GM18867 (cell line): ENCODE measurements around the gene FAM131B.
A peak's percentile ranks its signal among the peaks of the same experiment; 100 is the strongest.

Experiments used
- ATAC-seq: cut with Tn5 transposase; IDR thresholded peaks from one replicate; pipeline ENCODE4 v1.9.1; 2021; ENCODE audit warnings: mild to moderate bottlenecking, moderate library complexity; ENCODE audit not compliant: unreplicated experiment

The FAM131B gene

DNA sequence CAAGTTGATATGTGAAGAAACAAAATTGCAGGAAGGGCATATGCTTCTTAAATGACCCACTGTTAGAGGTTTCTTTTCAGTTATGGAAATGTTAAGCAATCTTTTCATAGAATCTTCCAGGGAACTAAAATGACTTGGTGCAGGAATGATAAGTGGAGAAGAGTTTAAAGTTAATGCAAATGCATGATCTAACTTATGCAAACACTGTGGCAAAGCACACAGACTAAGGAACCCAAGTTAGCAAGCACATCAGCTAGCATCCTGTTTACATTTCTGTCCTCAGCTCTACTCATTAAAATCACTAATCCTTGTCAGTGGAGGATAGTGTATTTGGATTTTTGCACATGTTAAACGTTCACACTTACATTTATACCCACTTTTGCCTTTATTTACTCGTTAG is 37.3 kb downstream of the FAM131B start:
- ATAC-seq = peak; percentile 77

- no peak for ATAC-seq
Observed at GRCh38 chr7:143323653-143324052, 38.9 kb downstream of the FAM131B start.

DNA sequence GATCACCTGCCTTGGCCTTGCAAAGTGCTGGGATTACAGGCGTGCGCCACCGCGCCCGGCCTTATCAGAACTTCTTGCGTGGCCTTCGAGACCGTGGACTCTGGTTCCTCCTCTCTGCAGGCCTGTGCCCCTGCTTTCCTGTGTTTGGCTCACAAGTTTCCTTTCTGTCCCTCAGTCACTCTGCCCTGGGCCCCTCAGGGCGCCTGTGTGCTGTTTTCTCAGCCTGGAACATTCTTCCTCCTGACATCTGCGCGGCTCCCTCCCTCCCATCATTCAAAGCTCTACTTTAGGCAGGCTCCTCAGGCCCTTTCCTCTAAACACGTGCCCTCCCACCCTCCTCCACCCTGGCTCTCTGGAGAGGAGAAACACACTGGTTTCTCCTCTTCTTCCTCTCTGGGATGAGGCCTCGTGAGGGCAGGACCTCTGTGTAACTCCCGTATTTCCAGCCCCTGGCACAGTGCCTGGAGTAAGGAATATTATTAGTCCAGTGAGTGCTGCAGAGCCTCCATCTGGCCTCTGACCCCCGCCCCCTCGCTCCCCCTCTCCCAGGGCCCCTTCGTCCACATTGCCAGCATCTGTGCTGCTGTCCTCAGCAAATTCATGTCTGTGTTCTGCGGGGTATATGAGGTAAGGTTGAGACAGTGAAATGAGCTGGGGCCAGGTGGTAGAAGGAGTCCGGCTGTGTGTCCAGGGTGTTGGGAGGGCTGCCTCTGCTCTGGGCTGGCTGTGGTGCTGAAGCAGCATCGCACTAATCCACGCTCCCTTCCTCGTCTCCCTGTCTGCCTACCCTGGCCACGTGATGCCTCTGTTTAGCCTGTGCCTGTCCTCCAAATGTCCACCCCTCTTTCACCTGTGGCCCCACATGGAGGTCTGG is 39.5 kb downstream of the FAM131B start:
- ATAC-seq = no peak

- ATAC-seq = no peak
Observed at GRCh38 chr7:143321734-143322133, 40.8 kb downstream of the FAM131B start.

- no peak for ATAC-seq
Observed at GRCh38 chr7:143321242-143321641, 41.3 kb downstream of the FAM131B start.

- no peak for ATAC-seq
Observed at GRCh38 chr7:143320620-143321019, 41.9 kb downstream of the FAM131B start.

DNA sequence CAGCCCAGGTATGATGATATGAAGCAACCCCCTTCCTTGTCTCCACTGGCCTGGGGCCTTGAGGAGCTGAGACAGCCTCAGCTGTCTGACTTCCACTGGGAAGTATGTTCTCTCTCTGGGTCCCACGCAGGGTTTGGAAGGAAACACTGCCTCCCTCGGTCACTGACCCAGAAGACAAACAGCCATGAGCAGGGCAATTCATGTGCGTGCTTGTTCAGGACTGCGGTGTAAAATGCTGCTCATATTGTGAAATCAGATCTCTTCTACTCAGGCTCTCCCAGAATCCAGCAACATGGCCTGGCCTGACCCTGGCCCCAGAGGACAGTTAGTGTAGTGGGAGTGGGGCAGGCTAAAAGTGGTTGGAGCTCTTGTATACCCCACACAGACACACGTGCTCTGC is 43.9 kb downstream of the FAM131B start:
- ATAC-seq = no peak

DNA sequence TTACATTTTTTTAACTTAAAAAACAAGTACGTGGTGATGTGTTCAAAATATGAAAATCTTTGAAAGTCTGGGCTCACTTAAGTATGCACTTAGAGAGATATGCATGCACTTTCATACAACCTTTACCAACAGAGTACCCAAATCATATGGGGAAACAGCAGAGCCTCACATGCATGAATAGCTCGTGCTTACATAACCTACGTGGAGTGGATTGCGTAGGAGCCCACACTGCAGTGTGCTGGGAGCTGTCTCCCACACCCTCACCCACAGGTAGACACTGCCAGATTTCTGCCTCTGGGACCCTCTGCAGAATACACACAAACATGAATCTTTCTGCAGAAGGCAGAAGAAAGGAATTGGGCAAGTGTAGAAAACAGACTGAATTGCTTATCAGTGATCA is 46.0 kb downstream of the FAM131B start:
- ATAC-seq = no peak

DNA sequence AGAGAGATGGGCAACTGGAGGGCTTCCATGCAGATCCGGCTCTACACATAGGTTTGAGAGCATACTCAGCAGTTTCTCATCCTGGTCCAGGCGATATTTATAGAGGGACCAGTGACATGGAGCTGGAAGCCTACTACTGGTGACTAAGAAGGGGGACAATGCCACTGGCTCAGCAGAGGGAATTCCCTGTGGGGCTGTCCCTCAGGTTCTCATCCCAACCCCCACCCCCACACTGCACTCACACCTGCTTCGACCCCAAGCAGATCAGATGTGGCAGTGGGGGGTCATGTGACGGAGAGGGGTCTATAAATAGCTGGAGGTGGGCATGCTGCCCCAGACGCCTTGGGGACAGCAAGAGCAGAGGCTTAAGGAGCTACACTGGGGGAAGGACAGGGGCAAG is 46.7 kb downstream of the FAM131B start, which contains the start of gene CLCN1:
CLCN1 (plus strand) TSS at position 336 of the 400 bp plus-strand sequence. CDS start 102 bp downstream, outside the sequence.
- ATAC-seq = no peak

DNA sequence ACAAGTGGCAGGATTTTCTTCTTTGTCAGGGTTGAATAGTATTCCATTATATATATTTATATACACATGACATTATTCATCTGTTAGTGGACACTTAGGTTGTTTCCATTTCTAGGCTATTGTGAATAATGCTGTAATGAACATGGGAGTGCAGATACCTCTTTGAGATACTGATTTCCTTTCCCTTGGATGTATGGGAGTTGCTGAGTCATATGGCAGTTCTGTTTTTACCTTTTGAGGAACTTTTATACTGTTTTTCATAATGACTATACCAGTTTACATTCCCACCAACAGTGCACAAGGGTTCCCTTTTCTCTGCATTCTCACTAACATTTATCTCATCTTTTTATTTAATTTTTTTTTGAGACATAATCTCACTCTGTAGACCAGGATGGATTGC is 48.4 kb downstream of the FAM131B start:
- no peak for ATAC-seq

GRCh38 chr7:143308632-143309031 is 53.9 kb downstream of the FAM131B start:
- ATAC-seq = no peak

- ATAC-seq = no peak
Observed at GRCh38 chr7:143305423-143306070, 57.0 kb downstream of the FAM131B start.

- no peak for ATAC-seq
Observed at GRCh38 chr7:143304938-143305337, 57.6 kb downstream of the FAM131B start.

- no peak for ATAC-seq
Observed at GRCh38 chr7:143303733-143304132, 58.8 kb downstream of the FAM131B start.
